Natural killer cell treated with Interleukin-12 subunit alpha and Interleukin-12 subunit beta and Interleukin-15 and Interleukin-18, amount 100 ng/mL, for 72 hours (primary cell): ENCODE results near the gene PDE3A. TPM values are rescaled to one million over a fixed set of nuclear protein-coding genes. Genes with fewer than 3 reads are reported as not detected.
"Not testable (repeated sequence)": the region's sequence is repeated elsewhere in the genome, so short reads cannot be mapped to it uniquely, and the experiment has no call there.

Source experiments
- ATAC-seq, 2 donors: fragments of 150-1000 bp; cut with Tn5 transposase in 1 of 2; sonication (Bioruptor Pico), chemical (Tn5 transposase) in 1 of 2; 2 replicates each; pipeline ENCODE4 v1.10.0; 2021
- DNase-seq: peaks from one replicate; pipeline ENCODE4 v3.0.0; 2022; ENCODE audit warnings: low spot score
- H3K27ac Mint-ChIP-seq, 2 donors: 1 replicate in 1 of 2; 2 replicates in 1 of 2; pipeline ENCODE4 v1.8.0; 2022; ENCODE audit warnings: mixed read lengths in 2 of 2, mild to moderate bottlenecking in 1 of 2, moderate library complexity in 1 of 2
- H3K27me3 Mint-ChIP-seq, 2 donors: 1 replicate in 1 of 2; 2 replicates in 1 of 2; pipeline ENCODE4 v1.8.0; 2022; ENCODE audit warnings: mixed read lengths in 2 of 2
- H3K36me3 Mint-ChIP-seq: one replicate; pipeline ENCODE4 v1.8.0; 2022; ENCODE audit warnings: mixed read lengths
- H3K4me1 Mint-ChIP-seq, 2 donors: 1 replicate in 1 of 2; 2 replicates in 1 of 2; pipeline ENCODE4 v1.8.0; 2022; ENCODE audit warnings: low read depth in 2 of 2, mixed read lengths in 2 of 2, mild to moderate bottlenecking in 1 of 2
- H3K4me3 Mint-ChIP-seq: one replicate; pipeline ENCODE4 v1.8.0; 2022; ENCODE audit warnings: mixed read lengths
- H3K9me3 Mint-ChIP-seq: 2 replicates; pipeline ENCODE4 v1.8.0; 2022; ENCODE audit warnings: mixed read lengths
- total RNA-seq, 2 donors: library from RNA; stranded (reverse); gene quantifications; one replicate each; pipeline ENCODE4 v1.2.3, GENCODE V29; 2022

Gene PDE3A
- not detected for total RNA-seq

- DNase-seq: no peak
- no peak for ATAC-seq
- Mint-ChIP-seq H3K4me1 (peaks cover 0 to 13% of the 10 kb centered on the region in 2 donors), H3K4me3 (peak within 1 kb of the TSS; percentile 53), H3K27ac (no peak within 1 kb of the TSS), H3K27me3 (peaks cover 38 to 43% of the 10 kb centered on the region in 2 donors), H3K9me3 (no peaks in the 10 kb centered on the region), H3K36me3 (no peaks in the 10 kb centered on the region)
Measured at GRCh38 chr12:20368114-20368650, at the start of gene PDE3A. Gene PDE3A (plus strand): TSS chr12:20368537. CDS start chr12:20369285, 748 bp downstream.

DNA sequence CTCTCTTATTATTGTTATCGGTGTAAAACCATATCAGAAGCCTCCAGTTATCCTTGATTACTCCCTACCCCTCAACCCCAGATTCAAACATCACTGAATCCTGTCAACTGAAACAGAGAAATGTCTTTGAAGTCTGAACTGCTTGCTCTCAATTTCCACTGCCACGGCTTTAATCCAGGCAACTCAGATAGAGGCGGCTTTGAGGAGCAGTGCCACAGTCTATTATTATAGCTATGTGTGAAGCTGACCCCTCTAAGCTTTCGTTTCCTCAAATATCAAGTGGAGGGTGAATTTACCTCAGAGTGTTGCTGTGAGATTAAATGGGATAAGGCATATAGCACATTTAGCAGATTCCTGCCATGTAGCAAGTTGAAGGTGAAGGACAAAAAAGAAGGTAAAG is 49.0 kb upstream of the PDE3A start:
- Mint-ChIP-seq H3K4me3 (no peak overlapping the region), H3K36me3 (no peaks in the 10 kb centered on the region), H3K4me1 (no peaks in the 10 kb centered on the region), H3K27me3 (no peaks in the 10 kb centered on the region), H3K27ac (no peak overlapping the region), H3K9me3 (no peaks in the 10 kb centered on the region)
- DNase-seq (no peak), ATAC-seq (no peak)

- no peaks in the 10 kb centered on the region for H3K36me3 Mint-ChIP-seq
- ATAC-seq (no peak), DNase-seq (no peak)
- no peaks in the 10 kb centered on the region for H3K4me1 Mint-ChIP-seq
- no peaks in the 10 kb centered on the region for H3K9me3 Mint-ChIP-seq
- no peak overlapping the region for H3K27ac Mint-ChIP-seq
- no peak overlapping the region for H3K4me3 Mint-ChIP-seq
- H3K27me3 Mint-ChIP-seq: no peaks in the 10 kb centered on the region
Measured at GRCh38 chr12:20320552-20320951, 47.8 kb upstream of the PDE3A start.

- not testable (repeated sequence) for ATAC-seq, DNase-seq, H3K36me3 Mint-ChIP-seq, H3K27ac Mint-ChIP-seq, H3K4me3 Mint-ChIP-seq, H3K27me3 Mint-ChIP-seq, H3K4me1 Mint-ChIP-seq
- H3K9me3 Mint-ChIP-seq: peaks cover 14% of the 10 kb centered on the region
Measured at GRCh38 chr12:20330826-20331505, 37.4 kb upstream of the PDE3A start.

GRCh38 chr12:20339060-20339459 is 29.3 kb upstream of the PDE3A start:
- peaks cover 9% of the 10 kb centered on the region for H3K9me3 Mint-ChIP-seq
- H3K36me3 Mint-ChIP-seq: no peaks in the 10 kb centered on the region
- H3K4me3 Mint-ChIP-seq: no peak overlapping the region
- no peak for DNase-seq
- no peak for ATAC-seq
- H3K27me3 Mint-ChIP-seq: peaks cover 0 to 2% of the 10 kb centered on the region in 2 donors
- no peak overlapping the region for H3K27ac Mint-ChIP-seq
- H3K4me1 Mint-ChIP-seq: no peaks in the 10 kb centered on the region

- H3K27ac Mint-ChIP-seq: no peak overlapping the region
- H3K27me3 Mint-ChIP-seq: peaks cover 0 to 2% of the 10 kb centered on the region in 2 donors
- DNase-seq: no peak
- H3K4me1 Mint-ChIP-seq: no peaks in the 10 kb centered on the region
- H3K4me3 Mint-ChIP-seq: no peak overlapping the region
- ATAC-seq: no peak
- no peaks in the 10 kb centered on the region for H3K36me3 Mint-ChIP-seq
- H3K9me3 Mint-ChIP-seq: no peaks in the 10 kb centered on the region
Measured at GRCh38 chr12:20342111-20342510, 26.2 kb upstream of the PDE3A start.

DNA sequence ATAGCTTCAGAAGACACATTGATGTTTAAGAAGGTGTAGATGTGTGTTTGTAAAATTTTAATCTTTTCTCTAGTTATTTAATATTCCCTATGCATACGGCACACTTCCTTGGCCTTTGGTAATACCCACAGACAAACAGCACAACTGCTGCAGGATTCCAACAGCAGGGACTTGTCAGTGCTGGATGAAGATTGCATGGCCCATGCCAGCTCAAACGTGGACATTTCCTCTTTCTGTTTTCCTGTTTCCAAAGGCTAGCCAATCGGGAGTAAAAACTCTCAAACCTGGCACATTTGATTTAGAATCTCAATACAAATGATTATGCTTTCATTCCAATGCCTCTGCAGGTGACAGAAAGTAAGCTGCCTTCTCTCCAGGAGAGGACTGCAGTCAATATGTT is 22.5 kb upstream of the PDE3A start:
- no peak for ATAC-seq
- no peak overlapping the region for H3K27ac Mint-ChIP-seq

GRCh38 chr12:20350026-20350425 is 18.3 kb upstream of the PDE3A start:
- ATAC-seq (no peak), DNase-seq (no peak)
- Mint-ChIP-seq H3K27me3 (no peaks in the 10 kb centered on the region), H3K9me3 (no peaks in the 10 kb centered on the region), H3K4me1 (no peaks in the 10 kb centered on the region), H3K27ac (no peak overlapping the region), H3K4me3 (no peak overlapping the region), H3K36me3 (no peaks in the 10 kb centered on the region)

More for the DNA sequence above, 22.5 kb upstream of the PDE3A start:
- DNase-seq: no peak
- H3K9me3 Mint-ChIP-seq: no peaks in the 10 kb centered on the region
- no peaks in the 10 kb centered on the region for H3K4me1 Mint-ChIP-seq
- no peak overlapping the region for H3K4me3 Mint-ChIP-seq
- no peaks in the 10 kb centered on the region for H3K36me3 Mint-ChIP-seq
- H3K27me3 Mint-ChIP-seq: no peaks in the 10 kb centered on the region

DNA sequence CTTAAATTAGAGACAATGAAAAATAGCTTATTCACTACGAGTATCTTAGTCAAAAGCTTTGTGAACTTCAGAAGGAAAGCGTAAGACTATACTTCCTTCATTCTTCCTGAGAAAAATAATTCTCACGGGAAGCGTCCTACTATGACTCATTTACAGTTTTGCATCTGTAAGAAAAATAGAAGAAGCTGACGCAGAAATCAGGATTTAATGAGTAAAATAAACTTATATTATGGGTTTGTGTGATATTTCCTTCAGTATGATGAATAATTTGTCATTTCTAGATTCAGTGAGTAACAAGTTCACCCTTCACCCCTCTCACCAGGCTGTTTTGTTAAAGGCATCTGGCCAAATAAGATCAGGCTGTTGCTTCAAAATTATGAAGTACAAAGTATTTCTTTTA is 17.8 kb upstream of the PDE3A start:
- Mint-ChIP-seq H3K27me3 (no peaks in the 10 kb centered on the region), H3K27ac (no peak overlapping the region), H3K4me1 (no peaks in the 10 kb centered on the region), H3K36me3 (no peaks in the 10 kb centered on the region), H3K4me3 (no peak overlapping the region), H3K9me3 (no peaks in the 10 kb centered on the region)
- no peak for DNase-seq
- ATAC-seq: no peak

DNA sequence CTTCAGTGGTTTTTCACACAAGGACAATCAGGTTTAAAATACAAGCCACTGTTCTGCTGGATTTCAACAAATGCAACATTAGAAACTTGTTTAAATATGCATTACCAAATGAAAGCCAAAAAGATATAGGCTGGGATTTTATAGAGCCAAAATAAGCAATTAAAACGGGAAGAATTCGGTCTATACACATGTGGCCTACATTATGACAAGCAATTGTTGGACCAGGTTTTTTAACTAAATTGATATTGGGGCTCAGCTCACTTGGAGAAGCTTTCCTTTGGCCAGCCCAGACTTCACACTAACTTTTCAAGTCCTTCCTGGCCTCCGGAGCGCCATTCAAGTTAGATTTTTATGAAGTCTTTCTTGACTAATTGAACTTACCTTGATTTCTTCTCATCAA is 16.9 kb upstream of the PDE3A start:
- no peaks in the 10 kb centered on the region for H3K27me3 Mint-ChIP-seq
- H3K36me3 Mint-ChIP-seq: no peaks in the 10 kb centered on the region
- ATAC-seq (no peak), DNase-seq (no peak)
- H3K27ac Mint-ChIP-seq: no peak overlapping the region
- H3K4me3 Mint-ChIP-seq: no peak overlapping the region
- H3K9me3 Mint-ChIP-seq: no peaks in the 10 kb centered on the region
- H3K4me1 Mint-ChIP-seq: no peaks in the 10 kb centered on the region

DNA sequence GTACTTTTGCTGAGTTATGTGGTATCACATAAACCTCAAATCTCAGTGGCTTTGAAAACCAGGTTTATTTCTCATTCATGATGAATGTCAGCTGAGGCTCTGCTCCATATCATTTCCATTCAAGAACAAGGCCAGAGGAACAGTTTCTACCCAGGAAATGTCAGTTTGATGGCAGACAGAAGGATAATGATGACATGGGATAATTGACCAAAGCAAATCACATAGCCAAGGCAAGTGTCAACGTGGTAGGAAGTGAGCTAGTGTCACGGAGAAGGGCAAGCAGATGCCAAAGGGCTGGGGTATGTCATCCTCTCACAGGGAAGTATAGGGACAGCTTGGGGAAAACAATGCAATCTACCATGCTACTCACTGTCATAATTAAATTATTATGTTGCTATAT is 12.3 kb upstream of the PDE3A start:
- Mint-ChIP-seq H3K27me3 (no peaks in the 10 kb centered on the region), H3K9me3 (no peaks in the 10 kb centered on the region), H3K36me3 (no peaks in the 10 kb centered on the region), H3K27ac (no peak overlapping the region), H3K4me1 (no peaks in the 10 kb centered on the region), H3K4me3 (no peak overlapping the region)
- DNase-seq (no peak), ATAC-seq (no peak)

DNA sequence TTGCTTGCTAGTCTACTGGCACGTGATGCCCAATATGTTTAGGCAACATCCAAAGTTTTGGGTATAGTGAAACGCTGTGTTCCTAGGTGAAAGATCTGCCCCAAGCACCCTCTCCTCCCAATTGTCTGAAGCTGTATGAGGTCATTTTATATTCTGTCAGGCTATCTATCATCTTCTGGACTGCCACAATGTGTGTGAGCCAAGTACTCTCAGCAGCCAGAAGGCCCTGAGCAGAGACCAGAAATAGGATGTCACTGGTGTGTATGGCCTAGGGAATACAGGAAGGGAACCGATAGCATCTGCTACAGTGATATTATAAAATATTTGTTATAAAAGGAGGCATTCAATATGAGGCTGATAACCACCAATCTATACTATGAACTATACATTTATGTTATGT is 7.9 kb upstream of the PDE3A start:
- no peaks in the 10 kb centered on the region for H3K36me3 Mint-ChIP-seq
- DNase-seq (no peak), ATAC-seq (no peak)
- no peak overlapping the region for H3K4me3 Mint-ChIP-seq
- H3K4me1 Mint-ChIP-seq: no peaks in the 10 kb centered on the region
- H3K9me3 Mint-ChIP-seq: no peaks in the 10 kb centered on the region
- H3K27ac Mint-ChIP-seq: no peak overlapping the region
- peaks cover 5 to 11% of the 10 kb centered on the region in 2 donors for H3K27me3 Mint-ChIP-seq

- no peak for DNase-seq
- ATAC-seq: no peak
- Mint-ChIP-seq H3K27ac (no peak overlapping the region), H3K36me3 (no peaks in the 10 kb centered on the region), H3K4me1 (no peaks in the 10 kb centered on the region), H3K27me3 (peaks cover 5 to 13% of the 10 kb centered on the region in 2 donors), H3K9me3 (no peaks in the 10 kb centered on the region), H3K4me3 (no peak overlapping the region)
Measured at GRCh38 chr12:20361416-20361815, 6.9 kb upstream of the PDE3A start.

DNA sequence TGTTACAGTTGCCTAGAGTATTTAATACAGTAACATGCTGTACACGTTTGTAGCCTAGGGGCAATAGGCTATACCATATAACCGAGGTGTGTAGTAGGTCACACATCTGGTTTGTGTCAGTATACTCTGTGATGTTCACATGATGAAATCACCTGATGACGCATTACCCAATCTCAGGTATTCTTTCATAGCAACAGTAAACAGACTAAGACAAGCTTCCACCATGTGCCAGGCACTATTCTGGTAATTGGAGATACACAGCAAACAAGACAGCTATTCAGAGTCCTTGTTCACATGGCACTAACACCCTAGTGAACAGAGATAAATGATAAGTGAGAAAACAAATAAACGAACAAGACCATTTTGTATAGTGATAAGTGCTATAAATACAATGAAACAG is 3.8 kb upstream of the PDE3A start:
- H3K9me3 Mint-ChIP-seq: no peaks in the 10 kb centered on the region
- H3K27ac Mint-ChIP-seq: no peak overlapping the region
- ATAC-seq: no peak
- H3K4me3 Mint-ChIP-seq: no peak overlapping the region
- peaks cover 0 to 9% of the 10 kb centered on the region in 2 donors for H3K4me1 Mint-ChIP-seq
- no peak for DNase-seq
- peaks cover 24 to 37% of the 10 kb centered on the region in 2 donors for H3K27me3 Mint-ChIP-seq
- H3K36me3 Mint-ChIP-seq: no peaks in the 10 kb centered on the region
